ENCODE measurements around the gene WRAP73.

DNA sequence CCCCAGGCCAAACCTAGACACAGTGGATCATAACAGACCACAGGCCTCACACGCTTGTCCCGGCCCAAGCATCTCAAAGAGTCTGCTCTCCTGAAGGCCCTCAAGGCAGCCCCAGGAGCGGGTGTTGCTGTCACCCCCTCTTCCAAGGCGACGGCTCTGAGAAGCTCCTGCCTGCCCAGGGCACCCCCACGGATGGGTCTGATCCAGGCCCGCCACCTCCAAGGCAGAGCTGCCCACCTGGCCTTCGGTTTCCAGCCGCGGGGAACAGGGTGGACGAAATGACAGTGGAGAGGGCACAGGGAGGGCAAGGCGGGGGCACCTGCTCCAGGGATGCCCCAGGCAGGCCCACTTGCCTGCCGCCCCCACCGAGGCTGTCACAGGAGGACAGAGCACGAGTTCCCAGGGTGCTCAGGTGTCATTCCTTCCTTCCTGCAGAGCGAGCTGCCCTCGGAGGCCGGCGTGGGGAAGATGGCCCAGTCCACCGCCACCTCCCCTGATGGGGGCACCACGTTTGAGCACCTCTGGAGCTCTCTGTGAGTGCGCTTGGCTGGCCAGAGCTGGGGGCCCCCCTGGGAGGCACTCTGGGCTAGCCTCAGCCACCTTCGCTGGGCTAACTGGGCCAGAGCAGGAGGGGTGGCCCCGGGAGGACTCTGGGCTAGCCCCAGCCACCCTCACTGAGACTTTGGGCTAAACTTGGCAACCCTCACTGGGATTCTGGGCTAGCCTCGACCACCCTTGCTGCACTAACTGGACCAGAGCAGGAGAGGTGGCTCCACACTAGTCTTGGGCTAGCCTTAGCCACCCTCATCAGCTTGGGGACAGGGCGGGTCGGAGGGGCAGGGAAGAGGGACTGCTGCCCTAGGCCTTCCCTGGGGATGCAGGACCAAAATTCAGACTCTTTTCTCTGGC lies 32.2 kb upstream of the WRAP73 start:
- TF ChIP-seq CTCF (IDR thresholded peaks at IDR 0.05 in 2 of 3, conservative IDR thresholded peaks at IDR 0.05 in 1 of 3; ENCODE audit: borderline replicate concordance in 1 of 3, insufficient read depth in 1 of 3, low read depth in 2 of 3, low read length in 2 of 3) (no peak), ZNF274 (IDR thresholded peaks at IDR 0.05; ENCODE audit: low read depth, low read length) (no peak), ELF1 (IDR thresholded peaks at IDR 0.05; ENCODE audit: borderline replicate concordance, low read depth) (no peak)
